Cardiac muscle cell (in vitro differentiated cells and primary cell): ENCODE results near the gene ITGB1BP2. TPM values are rescaled to one million over a fixed set of nuclear protein-coding genes. Genes with fewer than 3 reads are reported as not detected.
"Not testable (repeated sequence)": the region's sequence is repeated elsewhere in the genome, so short reads cannot be mapped to it uniquely, and the experiment has no call there.

Source experiments
- DNase-seq, 2 donors: peaks; one replicate each; pipeline versions ENCODE4 v3.0.0 to v3.0.0-alpha.2; 2010 to 2017; ENCODE audit warnings: low read depth in 1 of 2, low spot score in 1 of 2
- H3K27ac ChIP-seq: fragments of 200-600 bp; sonication (generic); 2 replicates; pipeline ENCODE4 v1.5.1; 2016
- H3K27me3 ChIP-seq: fragments of 200-600 bp; sonication (generic); 2 replicates; pipeline ENCODE4 v1.6.0; 2016; ENCODE audit warnings: control low read depth
- H3K36me3 ChIP-seq: fragments of 200-600 bp; sonication (generic); 2 replicates; pipeline ENCODE4 v1.5.1; 2016; ENCODE audit warnings: control low read depth
- H3K4me1 ChIP-seq: fragments of 200-600 bp; sonication (generic); 2 replicates; pipeline ENCODE4 v1.8.1; 2017; ENCODE audit warnings: low read depth, mild to moderate bottlenecking, mixed run types
- H3K4me3 ChIP-seq: fragments of 200-600 bp; sonication (generic); 2 replicates; pipeline ENCODE4 v1.5.1; 2016; ENCODE audit warnings: mild to moderate bottlenecking
- H3K9me3 ChIP-seq: fragments of 200-600 bp; sonication (generic); 2 replicates; pipeline ENCODE4 v1.5.1; 2017; ENCODE audit warnings: low read depth, mild to moderate bottlenecking, control low read depth
- polyA plus RNA-seq: library from polyadenylated mRNA; unstranded; fragments of >200 nt; fragmentation: Nextera tagmentation; extraction: Ambion mirVana; gene quantifications from 2 replicates; pipeline ENCODE4 v1.2.1, GENCODE V29; 2016
- total RNA-seq: library from RNA; depleted of rRNA; stranded (reverse); fragments of >200 nt; gene quantifications from 2 replicates; pipeline ENCODE4 v1.2.3, GENCODE V29; 2016
- TF ChIP-seq, protein P1 (sequence below): IDR thresholded peaks from 2 replicates; pipeline ENCODE4 v1.5.1; 2012; ENCODE audit warnings: low read depth, mild to moderate bottlenecking, low read length

Gene ITGB1BP2
- total and polyA plus RNA-seq, 2 experiments from 2014 or later = 99.7 to 115 TPM

DNA sequence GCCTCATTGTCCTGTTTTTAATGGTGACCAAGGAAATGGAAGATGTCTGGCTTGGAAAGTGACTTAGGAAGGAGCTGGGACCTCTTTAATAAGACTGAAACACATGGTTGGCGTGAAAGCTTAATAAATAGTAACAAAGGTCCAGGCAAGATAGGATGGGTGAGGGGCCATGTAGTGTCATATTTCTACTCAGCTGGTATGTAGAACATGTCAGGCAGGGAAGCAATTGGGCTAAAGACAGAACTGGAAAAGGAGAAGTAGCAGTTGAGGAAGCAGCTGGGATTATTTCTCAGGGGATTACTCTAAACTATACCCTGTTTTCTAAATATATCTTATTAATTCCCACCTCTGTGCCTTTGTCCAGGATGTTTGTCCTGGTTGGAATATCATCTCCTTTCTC lies 18.6 kb downstream of the ITGB1BP2 start:
- Histone ChIP-seq H3K4me1 (no peaks in the 10 kb centered on the region), H3K27me3 (no peaks in the 10 kb centered on the region), H3K27ac (no peak overlapping the region), H3K36me3 (no peaks in the 10 kb centered on the region), H3K4me3 (no peak overlapping the region), H3K9me3 (no peaks in the 10 kb centered on the region)
- TF ChIP-seq, protein P1, sequence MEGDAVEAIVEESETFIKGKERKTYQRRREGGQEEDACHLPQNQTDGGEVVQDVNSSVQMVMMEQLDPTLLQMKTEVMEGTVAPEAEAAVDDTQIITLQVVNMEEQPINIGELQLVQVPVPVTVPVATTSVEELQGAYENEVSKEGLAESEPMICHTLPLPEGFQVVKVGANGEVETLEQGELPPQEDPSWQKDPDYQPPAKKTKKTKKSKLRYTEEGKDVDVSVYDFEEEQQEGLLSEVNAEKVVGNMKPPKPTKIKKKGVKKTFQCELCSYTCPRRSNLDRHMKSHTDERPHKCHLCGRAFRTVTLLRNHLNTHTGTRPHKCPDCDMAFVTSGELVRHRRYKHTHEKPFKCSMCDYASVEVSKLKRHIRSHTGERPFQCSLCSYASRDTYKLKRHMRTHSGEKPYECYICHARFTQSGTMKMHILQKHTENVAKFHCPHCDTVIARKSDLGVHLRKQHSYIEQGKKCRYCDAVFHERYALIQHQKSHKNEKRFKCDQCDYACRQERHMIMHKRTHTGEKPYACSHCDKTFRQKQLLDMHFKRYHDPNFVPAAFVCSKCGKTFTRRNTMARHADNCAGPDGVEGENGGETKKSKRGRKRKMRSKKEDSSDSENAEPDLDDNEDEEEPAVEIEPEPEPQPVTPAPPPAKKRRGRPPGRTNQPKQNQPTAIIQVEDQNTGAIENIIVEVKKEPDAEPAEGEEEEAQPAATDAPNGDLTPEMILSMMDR = no peak
- no peak for DNase-seq

DNA sequence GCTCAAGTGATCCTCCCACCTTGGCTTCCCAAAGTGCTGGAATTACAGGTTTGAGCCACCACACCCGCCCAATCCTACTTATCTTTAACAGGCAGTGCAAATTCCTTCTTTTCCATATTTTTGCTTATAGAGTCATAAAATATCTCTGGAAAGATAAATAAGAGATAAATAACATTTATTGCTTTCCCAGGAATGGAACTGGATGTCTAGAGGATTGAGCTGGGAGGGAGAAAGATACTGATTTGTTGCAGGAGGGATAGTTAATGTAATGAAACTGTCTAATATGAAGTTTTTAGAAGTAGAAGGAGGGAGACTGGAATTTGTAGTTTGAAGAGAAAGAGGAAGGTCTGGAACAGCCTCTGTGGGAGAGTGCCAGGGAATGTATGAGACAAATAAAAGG lies 20.2 kb downstream of the ITGB1BP2 start:
- TF ChIP-seq, protein P1 = no peak
- DNase-seq = no peak
- Histone ChIP-seq H3K27me3 (no peaks in the 10 kb centered on the region), H3K27ac (no peak overlapping the region), H3K9me3 (no peaks in the 10 kb centered on the region), H3K4me3 (no peak overlapping the region), H3K36me3 (no peaks in the 10 kb centered on the region), H3K4me1 (no peaks in the 10 kb centered on the region)

- not testable (repeated sequence) for H3K27me3 ChIP-seq, H3K4me3 ChIP-seq, DNase-seq, H3K4me1 ChIP-seq, H3K9me3 ChIP-seq, H3K36me3 ChIP-seq, H3K27ac ChIP-seq
These were observed 22.9 kb downstream of the ITGB1BP2 start for GRCh38 chrX:71324452-71324851.

DNA sequence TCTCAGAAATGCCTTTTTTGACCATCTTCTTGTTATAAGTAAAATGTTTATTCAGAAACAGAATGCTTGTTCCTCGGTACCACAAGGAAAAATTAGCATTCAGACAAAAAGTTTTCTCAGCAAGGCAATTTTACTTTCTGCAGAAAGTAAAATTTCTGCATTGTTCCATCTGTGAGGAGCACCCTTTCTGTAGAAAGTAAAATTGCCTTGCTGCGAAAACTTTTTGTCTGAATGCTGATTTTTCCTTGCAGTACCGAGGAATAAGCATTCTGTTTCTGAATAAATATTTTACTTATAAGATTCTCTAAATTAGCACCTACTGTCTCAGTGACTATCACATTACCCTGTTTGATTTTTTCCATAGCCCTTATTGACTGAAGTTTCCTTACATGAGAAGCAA lies 24.8 kb downstream of the ITGB1BP2 start:
- Histone ChIP-seq H3K4me3 (no peak overlapping the region), H3K4me1 (no peaks in the 10 kb centered on the region), H3K27me3 (no peaks in the 10 kb centered on the region), H3K36me3 (no peaks in the 10 kb centered on the region), H3K9me3 (no peaks in the 10 kb centered on the region), H3K27ac (no peak overlapping the region)
- TF ChIP-seq, protein P1 = no peak
- DNase-seq = no peak

DNA sequence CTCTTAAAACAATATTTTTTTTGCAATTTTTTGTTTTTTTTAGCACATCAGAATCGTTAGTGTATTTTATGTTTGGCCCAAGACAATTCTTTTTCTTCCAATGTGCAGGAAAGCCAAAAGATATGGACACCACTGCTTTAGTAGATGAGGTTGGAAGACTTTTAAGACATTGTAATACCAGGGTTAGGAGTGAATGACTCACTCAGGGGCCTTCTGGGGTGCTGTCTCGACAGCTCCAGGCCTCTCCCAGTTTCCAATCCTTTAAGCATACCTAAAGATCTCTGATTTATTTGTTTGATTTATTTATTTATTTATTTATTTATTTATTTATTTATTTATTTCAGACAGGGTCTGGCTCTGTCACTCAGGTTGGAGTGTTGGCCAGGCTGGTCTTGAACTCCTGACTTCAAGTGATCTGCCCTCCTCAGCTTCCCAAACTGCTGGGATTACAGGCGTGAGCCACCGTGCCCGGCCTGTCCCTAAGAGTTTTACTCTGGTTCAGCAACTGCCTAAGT lies 47.7 kb downstream of the ITGB1BP2 start:
- H3K27ac ChIP-seq, H3K36me3 ChIP-seq, H3K4me1 ChIP-seq, H3K4me3 ChIP-seq, H3K27me3 ChIP-seq, H3K9me3 ChIP-seq: not testable (repeated sequence)
- peak in 1 of 2 donors; percentile 14 for DNase-seq

- not testable (repeated sequence) for H3K36me3 ChIP-seq, H3K4me3 ChIP-seq
These were observed 48.3 kb downstream of the ITGB1BP2 start for GRCh38 chrX:71349867-71350266.

DNA sequence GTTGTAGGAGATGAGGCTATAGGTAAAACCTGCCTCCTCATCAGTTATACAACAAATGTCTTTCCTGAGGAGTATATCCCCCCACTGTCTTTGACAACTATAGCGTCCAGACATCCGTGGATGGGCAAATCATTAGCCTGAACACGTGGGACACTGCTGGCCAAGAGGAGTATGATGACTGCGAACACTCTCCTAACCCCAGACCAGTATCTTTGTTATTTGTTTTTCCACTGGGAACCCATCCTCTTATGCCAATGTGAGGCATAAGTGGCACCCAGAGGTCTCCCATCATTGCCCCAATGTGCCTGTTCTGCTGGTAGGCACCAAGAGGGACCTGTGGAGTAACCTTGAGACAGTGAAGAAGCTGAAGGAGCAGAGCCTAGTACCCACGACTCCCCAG lies 50.9 kb downstream of the ITGB1BP2 start:
- peak overlapping the region; percentile 30 for H3K27ac ChIP-seq
- not testable (repeated sequence) for H3K4me3 ChIP-seq, DNase-seq, H3K4me1 ChIP-seq, H3K36me3 ChIP-seq, H3K27me3 ChIP-seq, H3K9me3 ChIP-seq

More at GRCh38 chrX:71349867-71350266, 48.3 kb downstream of the ITGB1BP2 start:
- H3K27me3 ChIP-seq, H3K27ac ChIP-seq, DNase-seq, H3K9me3 ChIP-seq, H3K4me1 ChIP-seq: not testable (repeated sequence)

Other genes starting within 250 kb of the ITGB1BP2 start
- gene SNX12, start 233.4 kb upstream of the ITGB1BP2 start, total RNA-seq = 45.7 and 62.3 TPM in 2 replicates
- 6.6 and 9.5 TPM in 2 replicates for gene SNX12, start 233.4 kb upstream of the ITGB1BP2 start, polyA plus RNA-seq
- gene FOXO4, start 205.9 kb upstream of the ITGB1BP2 start, total RNA-seq = 16.7 and 24.2 TPM in 2 replicates
- 7.8 and 14.5 TPM in 2 replicates for gene FOXO4, start 205.9 kb upstream of the ITGB1BP2 start, polyA plus RNA-seq
- gene CXorf65, start 195.0 kb upstream of the ITGB1BP2 start, total RNA-seq = not detected in 2 replicates
- gene CXorf65, start 195.0 kb upstream of the ITGB1BP2 start, polyA plus RNA-seq = not detected in 2 replicates
- gene IL2RG, start 190.2 kb upstream of the ITGB1BP2 start, total RNA-seq = not detected in 2 replicates
- gene IL2RG, start 190.2 kb upstream of the ITGB1BP2 start, polyA plus RNA-seq = 2.3 TPM in 1 of 2 replicates, not detected in the other
- 29.2 and 56.5 TPM in 2 replicates for gene MED12, start 183.2 kb upstream of the ITGB1BP2 start, total RNA-seq
- gene MED12, start 183.2 kb upstream of the ITGB1BP2 start, polyA plus RNA-seq = 17.9 and 25.4 TPM in 2 replicates
- 7.4 and 10.2 TPM in 2 replicates for gene NLGN3, start 156.9 kb upstream of the ITGB1BP2 start, total RNA-seq
- gene NLGN3, start 156.9 kb upstream of the ITGB1BP2 start, polyA plus RNA-seq = 6.4 and 8.1 TPM in 2 replicates
- not detected in 2 replicates for gene GJB1, start 78.5 kb upstream of the ITGB1BP2 start, total RNA-seq
- not detected in 2 replicates for gene GJB1, start 78.5 kb upstream of the ITGB1BP2 start, polyA plus RNA-seq
- 77.8 and 112 TPM in 2 replicates for gene ZMYM3, start 47.6 kb upstream of the ITGB1BP2 start, total RNA-seq
- 24.8 and 34.4 TPM in 2 replicates for gene ZMYM3, start 47.6 kb upstream of the ITGB1BP2 start, polyA plus RNA-seq
- 524 and 770 TPM in 2 replicates for gene NONO, start 18.1 kb upstream of the ITGB1BP2 start, total RNA-seq
- 278 and 318 TPM in 2 replicates for gene NONO, start 18.1 kb upstream of the ITGB1BP2 start, polyA plus RNA-seq
- 16.1 and 43.1 TPM in 2 replicates for gene TAF1, start 64.6 kb downstream of the ITGB1BP2 start, total RNA-seq
- gene TAF1, start 64.6 kb downstream of the ITGB1BP2 start, polyA plus RNA-seq = 3.8 and 7.8 TPM in 2 replicates
- 63.9 and 159 TPM in 2 replicates for gene OGT, start 231.4 kb downstream of the ITGB1BP2 start, total RNA-seq
- gene OGT, start 231.4 kb downstream of the ITGB1BP2 start, polyA plus RNA-seq = 37.3 and 57.0 TPM in 2 replicates